Hepatocyte (in vitro differentiated cells): Measurements from ENCODE around the gene MAGI2.

Experiments
- CTCF ChIP-seq: fragments of 200-600 bp; sonication (generic); IDR thresholded peaks from 2 replicates; pipeline ENCODE4 v1.5.1; 2016; ENCODE audit warnings: antibody characterized with exemption, mild to moderate bottlenecking; ENCODE audit not compliant: poor library complexity
- EZH2 ChIP-seq: fragments of 200-600 bp; sonication (generic); IDR thresholded peaks from 2 replicates; pipeline ENCODE4 v1.6.1; 2016; ENCODE audit warnings: antibody characterized with exemption, mild to moderate bottlenecking, borderline replicate concordance
- EZH2phosphoT487 ChIP-seq: fragments of 200-600 bp; sonication (generic); IDR thresholded peaks from one replicate; pipeline ENCODE4 v1.6.1; 2018; ENCODE audit warnings: antibody characterized with exemption, mild to moderate bottlenecking, low read depth, moderate library complexity; ENCODE audit not compliant: unreplicated experiment, severe bottlenecking

GRCh38 chr7:79301419-79301818, 152.0 kb downstream of the MAGI2 start:
- TF ChIP-seq CTCF (no peak), EZH2 (no peak), EZH2phosphoT487 (no peak)
